ENCODE results near the gene FBXW8. TPM values are rescaled to one million over a fixed set of nuclear protein-coding genes. Genes with fewer than 3 reads are reported as not detected.

Gene FBXW8
- total RNA-seq, 2 donors from 2014 or later, result 7.9 to 9.0 TPM

DNA sequence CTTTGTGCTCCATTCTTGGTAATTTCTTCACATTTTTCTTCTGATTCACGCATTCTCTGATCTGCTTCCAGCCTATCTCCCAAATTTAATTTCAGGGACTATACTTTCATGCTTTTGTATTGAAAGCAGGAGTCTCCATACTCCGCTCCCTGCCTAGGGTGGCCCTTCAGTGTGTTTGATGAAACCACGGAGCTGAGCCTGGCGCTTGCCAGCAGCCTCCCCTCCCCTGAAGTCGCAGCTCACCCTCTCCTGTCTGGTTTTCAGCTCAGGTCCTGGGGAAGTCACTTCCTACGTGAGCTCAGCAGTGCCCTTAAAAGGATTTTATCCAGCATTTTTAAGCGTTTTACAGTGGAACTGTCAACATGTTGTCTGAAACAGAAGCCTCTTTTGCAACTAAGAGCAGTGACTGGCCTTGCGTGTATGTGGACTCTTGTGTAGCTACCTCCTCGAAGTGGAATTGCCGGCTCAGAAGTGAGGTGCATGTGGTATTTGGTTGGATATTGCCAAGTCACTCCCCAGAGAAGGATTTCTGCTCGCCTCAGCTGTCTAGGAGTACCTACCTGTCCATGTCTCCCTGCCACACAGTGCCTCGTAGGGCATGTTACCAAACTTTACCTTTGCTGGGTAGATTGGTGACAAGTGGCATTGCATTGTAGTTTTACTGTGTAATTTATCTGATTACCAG, 109.9 kb downstream of the FBXW8 start:
- Histone ChIP-seq H3K36me3 (peaks cover 27% of the 10 kb centered on the region), H3K27me3 (no peaks in the 10 kb centered on the region), H3K4me3 (no peak overlapping the region), H3K9me3 (no peaks in the 10 kb centered on the region), H3K4me1 (peaks cover 0 to 4% of the 10 kb centered on the region in 2 donors), H3K27ac (no peak overlapping the region)
- DNase-seq (ENCODE audit: low spot score), result no peak
- TF ChIP-seq, protein P1, sequence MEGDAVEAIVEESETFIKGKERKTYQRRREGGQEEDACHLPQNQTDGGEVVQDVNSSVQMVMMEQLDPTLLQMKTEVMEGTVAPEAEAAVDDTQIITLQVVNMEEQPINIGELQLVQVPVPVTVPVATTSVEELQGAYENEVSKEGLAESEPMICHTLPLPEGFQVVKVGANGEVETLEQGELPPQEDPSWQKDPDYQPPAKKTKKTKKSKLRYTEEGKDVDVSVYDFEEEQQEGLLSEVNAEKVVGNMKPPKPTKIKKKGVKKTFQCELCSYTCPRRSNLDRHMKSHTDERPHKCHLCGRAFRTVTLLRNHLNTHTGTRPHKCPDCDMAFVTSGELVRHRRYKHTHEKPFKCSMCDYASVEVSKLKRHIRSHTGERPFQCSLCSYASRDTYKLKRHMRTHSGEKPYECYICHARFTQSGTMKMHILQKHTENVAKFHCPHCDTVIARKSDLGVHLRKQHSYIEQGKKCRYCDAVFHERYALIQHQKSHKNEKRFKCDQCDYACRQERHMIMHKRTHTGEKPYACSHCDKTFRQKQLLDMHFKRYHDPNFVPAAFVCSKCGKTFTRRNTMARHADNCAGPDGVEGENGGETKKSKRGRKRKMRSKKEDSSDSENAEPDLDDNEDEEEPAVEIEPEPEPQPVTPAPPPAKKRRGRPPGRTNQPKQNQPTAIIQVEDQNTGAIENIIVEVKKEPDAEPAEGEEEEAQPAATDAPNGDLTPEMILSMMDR (IDR thresholded peaks at IDR 0.05), result no peak

DNA sequence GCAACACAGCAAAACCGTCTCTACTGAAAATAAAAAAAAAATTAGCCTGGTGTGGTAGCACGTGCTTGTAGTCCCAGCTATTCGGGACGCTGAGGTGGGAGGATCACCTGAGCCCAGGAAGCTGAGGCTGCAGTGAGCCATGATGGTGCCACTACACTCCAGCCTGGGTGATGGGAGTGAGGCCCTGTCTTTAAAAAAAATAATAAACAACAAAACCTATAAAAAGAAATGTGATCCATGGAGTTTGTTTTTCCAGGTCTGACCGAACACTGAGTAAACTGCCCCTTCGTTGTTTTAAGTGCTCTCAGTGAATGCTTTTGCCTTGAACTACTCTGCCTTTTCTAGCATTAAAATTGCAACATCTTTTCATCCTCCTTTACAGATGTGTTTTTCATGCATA, 111.7 kb downstream of the FBXW8 start:
- Histone ChIP-seq H3K27ac (no peak overlapping the region), H3K36me3 (peaks cover 23% of the 10 kb centered on the region), H3K4me1 (peaks cover 0 to 11% of the 10 kb centered on the region in 2 donors), H3K27me3 (no peaks in the 10 kb centered on the region), H3K4me3 (no peak overlapping the region), H3K9me3 (no peaks in the 10 kb centered on the region)
- DNase-seq (ENCODE audit: low spot score), result no peak
- TF ChIP-seq, protein P1 (IDR thresholded peaks at IDR 0.05), result no peak

DNA sequence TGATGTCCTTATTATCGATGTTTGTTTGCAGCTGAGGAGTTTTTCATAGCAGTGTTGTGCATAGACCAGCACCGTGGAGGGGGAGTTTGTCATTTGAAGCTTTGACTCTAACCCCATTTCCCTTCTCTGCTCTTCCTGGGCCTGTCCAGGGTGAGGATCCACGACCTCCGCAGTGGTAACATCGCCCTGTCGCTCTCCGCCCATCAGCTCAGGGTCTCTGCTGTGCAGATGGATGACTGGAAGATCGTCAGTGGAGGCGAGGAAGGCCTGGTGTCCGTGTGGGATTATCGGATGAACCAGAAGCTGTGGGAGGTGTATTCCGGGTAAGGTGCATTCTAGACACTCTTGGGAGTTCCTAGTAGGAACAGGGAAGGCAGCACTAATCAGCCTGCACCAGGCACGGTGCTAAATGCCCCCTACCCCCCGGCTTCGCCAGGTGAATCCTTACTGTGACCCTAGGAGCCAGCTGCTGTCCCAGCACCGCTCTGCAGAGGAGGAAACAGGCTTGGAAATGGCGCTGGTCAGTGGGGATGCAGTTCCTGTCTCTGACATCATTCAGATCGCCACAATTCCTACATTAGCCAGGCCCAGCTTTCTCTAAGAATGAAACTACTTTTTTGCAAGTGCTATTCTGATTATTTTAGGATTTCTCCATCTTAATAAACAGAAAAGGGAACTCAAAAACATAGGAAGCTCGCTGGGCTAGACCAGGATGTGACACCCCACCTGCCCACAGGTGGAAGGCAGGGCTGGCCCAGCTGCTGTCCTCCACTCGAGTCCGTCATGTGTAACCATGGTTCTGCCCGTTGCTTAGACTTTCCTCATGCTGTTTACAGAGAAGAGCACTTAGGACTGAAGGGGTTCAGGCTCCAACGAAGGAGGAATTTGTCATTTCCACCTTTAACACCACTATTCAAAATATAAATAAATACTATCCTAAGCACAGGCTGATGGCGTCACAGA, 113.5 kb downstream of the FBXW8 start:
- no peak overlapping the region for H3K27ac ChIP-seq
- no peaks in the 10 kb centered on the region for H3K27me3 ChIP-seq
- H3K4me3 ChIP-seq, result no peak overlapping the region
- TF ChIP-seq, protein P1 (IDR thresholded peaks at IDR 0.05), result no peak
- peaks cover 0 to 11% of the 10 kb centered on the region in 2 donors for H3K4me1 ChIP-seq
- peaks cover 32% of the 10 kb centered on the region for H3K36me3 ChIP-seq
- no peaks in the 10 kb centered on the region for H3K9me3 ChIP-seq
- no peak for DNase-seq (ENCODE audit: low spot score)

DNA sequence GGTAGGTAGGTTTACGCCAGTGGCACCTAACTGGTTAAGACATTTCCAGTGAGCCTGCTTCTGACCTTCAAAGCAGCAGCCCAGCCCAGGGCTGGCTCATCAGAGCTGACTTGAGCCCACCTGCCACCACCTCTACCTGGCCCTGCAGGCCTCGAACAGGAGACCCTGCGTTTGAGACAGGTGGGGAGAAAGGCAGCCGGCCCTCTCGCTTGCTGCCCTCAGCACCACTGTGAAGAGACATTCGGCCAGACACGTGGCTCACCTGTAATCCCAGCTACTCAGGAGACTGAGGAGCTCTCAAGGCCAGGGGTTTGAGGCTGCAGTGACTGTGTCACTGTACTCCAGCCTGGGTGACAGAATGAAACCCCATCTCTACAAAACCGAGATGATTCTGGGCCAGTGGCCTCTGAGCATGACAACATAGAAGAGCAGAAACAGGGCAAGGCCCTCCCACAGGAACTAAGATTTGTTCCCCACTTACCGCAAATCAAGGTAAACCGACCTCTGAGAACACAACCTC, 114.3 kb downstream of the FBXW8 start:
- Histone ChIP-seq H3K36me3 (peaks cover 32% of the 10 kb centered on the region), H3K27me3 (no peaks in the 10 kb centered on the region), H3K4me3 (no peak overlapping the region), H3K4me1 (peaks cover 0 to 13% of the 10 kb centered on the region in 2 donors), H3K27ac (peak overlapping the region in 1 of 2 donors; percentile 52), H3K9me3 (no peaks in the 10 kb centered on the region)
- TF ChIP-seq, protein P1 (IDR thresholded peaks at IDR 0.05), result no peak
- DNase-seq (ENCODE audit: low spot score), result no peak

DNA sequence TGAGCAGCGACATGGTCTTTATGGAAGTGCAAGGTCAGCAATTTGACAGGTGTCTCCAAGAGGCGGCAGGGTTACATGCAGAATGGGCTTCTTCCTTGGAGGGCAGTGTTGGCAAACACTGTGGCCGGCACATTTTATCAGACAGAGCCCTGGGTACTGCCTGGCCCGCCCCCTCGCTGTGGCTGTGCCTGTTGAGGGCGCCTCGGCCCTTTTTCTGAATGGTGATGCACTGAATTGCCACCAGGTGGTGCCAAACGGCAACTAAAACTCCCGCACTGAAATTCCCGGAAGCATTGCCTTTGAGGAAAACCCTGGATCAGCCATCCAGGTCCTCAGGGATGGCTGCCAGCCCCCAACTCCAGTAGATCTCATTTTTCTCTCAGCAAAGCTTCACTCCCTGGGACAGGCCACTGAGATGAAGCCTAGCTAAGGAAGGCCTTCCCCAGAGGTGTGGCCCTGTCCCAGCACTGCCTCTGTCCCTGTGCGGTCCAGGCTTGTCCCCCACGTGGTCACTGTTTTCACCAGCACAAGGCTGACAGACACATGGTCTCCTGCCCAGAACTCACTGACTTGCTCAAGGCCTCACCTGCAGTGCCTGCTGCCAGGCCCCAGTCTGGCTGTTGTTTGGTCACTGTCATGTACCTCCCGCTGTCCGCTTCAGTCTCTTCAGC, 114.9 kb downstream of the FBXW8 start:
- H3K4me3 ChIP-seq, result no peak overlapping the region
- no peaks in the 10 kb centered on the region for H3K27me3 ChIP-seq
- H3K36me3 ChIP-seq, result peaks cover 32% of the 10 kb centered on the region
- DNase-seq (ENCODE audit: low spot score), result peak; percentile 77
- H3K9me3 ChIP-seq, result no peaks in the 10 kb centered on the region
- peak overlapping the region; percentile 52 to 58 for H3K27ac ChIP-seq
- H3K4me1 ChIP-seq, result peaks cover 0 to 18% of the 10 kb centered on the region in 2 donors
- TF ChIP-seq, protein P1 (IDR thresholded peaks at IDR 0.05), result peak; percentile 84 to 97

Data from right atrium auricular region (tissue), 2 donors.